ENCODE measurements around the gene COX7A1.

The COX7A1 gene

GRCh38 chr19:36111200-36111539 is 41.1 kb downstream of the COX7A1 start:
- FAIRE-seq: no peak

GRCh38 chr19:36110487-36111199 is 41.6 kb downstream of the COX7A1 start, which contains the start of gene OVOL3:
TSS of gene OVOL3 (plus strand) at chr19:36111143. CDS start at chr19:36111203, 60 bp downstream.
- FAIRE-seq: no peak

- no peak for FAIRE-seq
Observed at GRCh38 chr19:36108684-36109083, 43.6 kb downstream of the COX7A1 start.

GRCh38 chr19:36106991-36107390 is 45.3 kb downstream of the COX7A1 start:
- FAIRE-seq: no peak

- FAIRE-seq: no peak
Observed at GRCh38 chr19:36106441-36106840, 45.8 kb downstream of the COX7A1 start.

GRCh38 chr19:36103842-36104552 is 48.2 kb downstream of the COX7A1 start:
- no peak for FAIRE-seq

- FAIRE-seq: no peak
Observed at GRCh38 chr19:36103040-36103626, 49.1 kb downstream of the COX7A1 start.

- FAIRE-seq: no peak
Observed at GRCh38 chr19:36101550-36102327, 50.5 kb downstream of the COX7A1 start.

All from islet of Langerhans (tissue), 1 donor.